DMS 273 treated with DMSO at 0.1 percent for 48 hours (cell line): ENCODE data around the gene GTF2A1L.
"Not testable (repeated sequence)": the region's sequence is repeated elsewhere in the genome, so short reads cannot be mapped to it uniquely, and the experiment has no call there.

Source experiments
- DNase-seq: peaks from one replicate; lab custom pipeline; 2025; lab: John Stamatoyannopoulos, UW

Gene GTF2A1L

GRCh38 chr2:48613211-48613610, 4.4 kb upstream of the GTF2A1L start:
- no peak for DNase-seq

- not testable (repeated sequence) for DNase-seq
These were observed 3.1 kb upstream of the GTF2A1L start for GRCh38 chr2:48614581-48614980.

GRCh38 chr2:48619526-48619925, 1.9 kb downstream of the GTF2A1L start:
- no peak for DNase-seq

GRCh38 chr2:48620604-48621003, 2.9 kb downstream of the GTF2A1L start:
- no peak for DNase-seq

- DNase-seq: not testable (repeated sequence)
These were observed 5.0 kb downstream of the GTF2A1L start for GRCh38 chr2:48622691-48623090.

- DNase-seq: no peak
These were observed 7.0 kb downstream of the GTF2A1L start for GRCh38 chr2:48624696-48625095.

- no peak for DNase-seq
These were observed 8.4 kb downstream of the GTF2A1L start for GRCh38 chr2:48626047-48626446.

GRCh38 chr2:48633143-48633542, 15.5 kb downstream of the GTF2A1L start:
- no peak for DNase-seq

GRCh38 chr2:48635786-48636185, 18.1 kb downstream of the GTF2A1L start:
- no peak for DNase-seq

- DNase-seq: no peak
These were observed 20.6 kb downstream of the GTF2A1L start for GRCh38 chr2:48638261-48638660.

- no peak for DNase-seq
These were observed 33.6 kb downstream of the GTF2A1L start for GRCh38 chr2:48651158-48651790.

GRCh38 chr2:48668992-48669391, 51.3 kb downstream of the GTF2A1L start:
- DNase-seq: no peak

- DNase-seq: no peak
These were observed 55.9 kb downstream of the GTF2A1L start for GRCh38 chr2:48673581-48673980.

GRCh38 chr2:48674933-48675332, 57.3 kb downstream of the GTF2A1L start:
- no peak for DNase-seq

- DNase-seq: no peak
These were observed 59.8 kb downstream of the GTF2A1L start for GRCh38 chr2:48677450-48677849.

GRCh38 chr2:48685126-48685525, 67.5 kb downstream of the GTF2A1L start:
- DNase-seq: no peak

- no peak for DNase-seq
These were observed 74.5 kb downstream of the GTF2A1L start for GRCh38 chr2:48691935-48692691.

- DNase-seq: no peak
These were observed 75.4 kb downstream of the GTF2A1L start for GRCh38 chr2:48693066-48693465.

- DNase-seq: no peak
These were observed 76.0 kb downstream of the GTF2A1L start for GRCh38 chr2:48693645-48694044.

- DNase-seq: no peak
These were observed 76.5 kb downstream of the GTF2A1L start for GRCh38 chr2:48694149-48694548.

- no peak for DNase-seq
These were observed 78.3 kb downstream of the GTF2A1L start for GRCh38 chr2:48695991-48696390.

- DNase-seq: no peak
These were observed 79.2 kb downstream of the GTF2A1L start for GRCh38 chr2:48696881-48697280.

GRCh38 chr2:48699348-48699930, 81.8 kb downstream of the GTF2A1L start:
- no peak for DNase-seq
